HG02678 (cell line): ENCODE measurements around the gene TXN.
"Not testable (repeated sequence)": the region's sequence is repeated elsewhere in the genome, so short reads cannot be mapped to it uniquely, and the experiment has no call there.

Experiments
- ATAC-seq: cut with Tn5 transposase; IDR thresholded peaks from one replicate; pipeline ENCODE4 v1.9.1; 2021; ENCODE audit warnings: mild to moderate bottlenecking, moderate library complexity; ENCODE audit not compliant: unreplicated experiment

TXN gene

DNA sequence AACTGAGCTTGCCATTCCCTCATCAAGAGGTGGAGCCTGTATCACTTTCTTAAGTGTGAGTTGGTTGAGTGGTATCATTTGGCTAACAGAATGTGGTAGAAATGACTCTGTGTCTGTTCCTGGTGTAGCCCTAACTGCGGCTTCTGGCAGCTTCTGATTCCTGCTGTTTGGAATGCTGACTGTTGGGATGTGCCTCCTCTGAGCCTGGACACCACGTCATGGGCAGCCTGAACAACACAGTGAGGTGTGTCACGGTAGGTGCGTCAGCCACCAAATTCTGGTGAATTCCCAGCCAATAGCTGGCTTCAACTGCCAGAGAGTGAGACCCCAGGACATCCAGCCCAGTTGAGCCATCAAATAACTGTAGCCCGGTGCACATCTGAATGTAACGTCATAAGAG lies 42.2 kb downstream of the TXN start:
- ATAC-seq = no peak

GRCh38 chr9:110213413-110214044 lies 42.8 kb downstream of the TXN start:
- ATAC-seq = no peak

DNA sequence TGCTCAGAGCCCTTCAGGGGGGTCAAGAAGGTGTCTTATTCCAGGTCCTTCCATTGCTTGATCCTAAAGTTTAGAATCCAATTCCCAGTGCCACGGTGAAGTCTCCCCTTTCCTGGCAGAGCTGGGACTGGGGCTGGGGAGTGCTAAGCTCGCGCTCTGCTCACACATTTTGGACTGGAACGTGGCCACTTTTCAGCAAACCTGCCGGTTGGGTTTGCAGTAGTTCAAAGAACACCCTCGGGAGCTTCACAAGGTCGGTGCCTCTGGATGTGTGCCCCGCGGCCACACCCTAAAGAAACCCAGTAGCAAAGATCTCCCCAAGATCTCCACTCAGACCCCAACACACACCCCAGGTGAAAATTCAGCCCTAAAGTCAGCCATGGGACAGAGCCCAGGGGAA lies 48.3 kb downstream of the TXN start, which contains the start of gene C9orf152:
C9orf152 (minus strand) TSS at position 129 of the 400 bp plus-strand sequence. CDS start 580 bp downstream, outside the sequence.
- ATAC-seq = no peak

DNA sequence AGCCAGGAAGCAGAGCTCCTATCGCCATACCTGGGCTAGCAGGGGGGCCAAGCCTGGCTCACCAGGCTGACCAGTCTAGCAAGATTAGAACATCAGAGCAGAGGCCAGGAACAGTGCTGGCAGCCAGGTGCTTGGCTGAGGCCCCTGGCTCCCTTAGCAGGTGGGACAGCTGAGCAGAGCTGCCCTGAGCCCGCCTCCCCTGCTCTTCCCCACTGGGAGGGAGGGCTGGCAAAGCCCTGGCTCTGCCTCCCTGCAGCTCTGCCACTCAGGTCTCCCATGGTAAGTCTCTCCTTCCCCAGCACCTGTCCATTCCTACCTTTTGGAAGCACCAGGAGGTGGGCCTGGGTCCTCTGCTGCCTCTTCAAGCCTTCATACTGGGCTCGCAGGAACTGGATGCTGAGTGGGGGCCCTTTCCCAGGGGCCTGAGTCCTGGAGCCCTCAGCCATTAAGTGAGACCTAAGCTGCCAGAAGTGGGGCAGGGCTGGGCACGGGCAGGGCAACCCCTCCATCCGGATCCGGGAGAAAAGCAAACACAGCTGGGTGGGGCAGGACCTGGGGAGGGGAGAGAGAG lies 49.2 kb downstream of the TXN start:
- no peak for ATAC-seq

GRCh38 chr9:110206389-110206788 lies 49.9 kb downstream of the TXN start:
- no peak for ATAC-seq

DNA sequence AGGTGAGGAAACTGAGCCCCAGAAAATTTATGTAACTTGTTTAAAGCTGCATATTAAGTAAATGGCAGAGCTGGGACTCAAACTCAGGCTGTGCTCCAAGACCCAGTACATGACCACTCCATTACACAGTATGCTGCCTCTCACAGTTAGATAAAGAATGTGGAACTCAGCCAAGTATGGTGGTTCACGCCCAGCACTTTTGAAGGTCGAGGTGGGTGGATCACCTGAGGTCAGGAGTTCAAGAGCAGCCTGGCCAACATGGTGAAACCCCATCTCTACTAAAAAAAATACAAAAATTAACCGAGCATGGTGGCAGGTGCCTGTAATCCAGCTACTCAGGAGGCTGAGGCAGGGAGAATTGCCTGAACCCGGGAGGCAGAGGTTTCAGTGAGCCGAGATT lies 50.7 kb downstream of the TXN start:
- ATAC-seq = not testable (repeated sequence)

DNA sequence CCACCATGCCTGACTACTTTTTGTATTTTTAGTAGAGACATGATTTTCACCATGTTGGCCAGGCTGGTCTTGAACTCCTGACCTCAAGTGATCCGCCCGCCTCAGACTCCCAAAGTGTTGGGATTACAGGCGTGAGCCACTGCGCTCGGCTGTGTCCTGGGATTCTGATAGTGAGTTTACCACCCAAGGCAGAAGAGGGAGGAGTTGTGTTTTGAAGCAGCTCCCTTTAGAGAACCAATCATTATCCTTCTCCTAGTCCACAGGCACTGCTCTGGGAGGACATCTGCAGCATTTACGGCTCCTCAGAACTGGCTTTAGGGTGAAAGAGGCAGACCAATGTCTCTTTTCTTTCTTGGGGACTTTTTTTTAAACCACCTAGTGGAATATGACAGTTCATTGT lies 54.1 kb downstream of the TXN start:
- no peak for ATAC-seq

GRCh38 chr9:110199643-110200042 lies 56.7 kb downstream of the TXN start:
- ATAC-seq = no peak

DNA sequence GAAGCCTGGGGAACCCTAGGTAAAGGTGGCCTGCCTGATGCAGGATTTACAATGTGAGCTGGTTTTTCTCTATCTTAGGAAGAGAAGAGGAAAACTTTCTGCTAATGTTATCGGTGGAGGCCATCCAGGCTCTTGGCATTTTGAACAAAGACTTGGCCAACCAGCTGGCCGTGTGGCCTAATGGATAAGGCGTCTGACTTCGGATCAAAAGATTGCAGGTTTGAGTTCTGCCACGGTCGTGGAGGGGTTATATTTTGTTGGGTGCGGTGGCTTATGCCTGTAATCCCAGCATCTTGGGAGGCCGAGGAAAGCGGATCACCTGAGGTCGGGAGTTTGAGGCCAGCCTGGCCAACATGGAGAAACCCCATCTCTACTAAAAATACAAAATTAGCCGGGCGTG lies 58.0 kb downstream of the TXN start:
- ATAC-seq = no peak

DNA sequence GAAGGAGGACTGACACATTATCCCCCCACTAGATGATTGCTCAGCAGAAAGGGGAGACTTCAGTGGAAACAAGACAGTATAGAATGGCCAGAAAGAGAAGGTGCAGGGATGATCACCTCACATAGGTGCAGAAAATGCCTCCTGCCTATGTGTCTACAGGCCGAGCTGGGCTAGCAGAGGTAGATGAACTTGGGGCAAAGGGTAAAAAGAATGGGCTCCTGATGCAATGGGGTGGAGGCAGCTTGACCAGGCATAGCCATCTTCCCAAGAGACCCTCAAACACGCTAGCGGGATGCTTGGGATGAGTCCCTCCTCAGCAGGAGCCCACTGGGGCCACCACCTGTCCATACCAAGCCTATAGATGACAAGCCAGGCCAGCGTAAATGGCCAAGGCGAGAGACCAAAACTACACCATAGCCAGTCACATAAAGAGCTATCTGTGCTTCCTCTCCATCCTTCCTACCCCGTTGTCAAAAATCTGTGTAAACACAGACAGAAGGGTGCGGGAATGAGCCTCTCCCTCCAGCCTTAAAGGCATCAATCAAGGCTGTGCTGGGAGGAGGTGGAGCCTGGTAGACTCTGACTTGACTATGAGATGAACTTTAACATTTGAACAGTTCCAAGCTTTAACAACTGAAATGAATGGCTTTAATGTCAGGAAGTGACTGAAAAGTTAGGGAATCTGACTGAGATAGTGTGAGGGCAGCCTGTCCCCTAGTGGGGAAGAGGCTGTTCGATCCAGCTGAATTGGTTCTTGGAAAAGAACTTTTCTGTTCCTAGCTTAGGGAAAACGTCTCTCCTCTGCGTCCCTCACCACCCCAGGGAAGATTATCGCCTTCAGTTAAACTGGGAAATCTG lies 58.7 kb downstream of the TXN start:
- ATAC-seq = no peak

GRCh38 chr9:110196084-110196499 lies 60.2 kb downstream of the TXN start:
- not testable (repeated sequence) for ATAC-seq
